NT2/D1 (cell line): ENCODE data around the gene KRTAP10-4.
"Not testable (repeated sequence)": the region's sequence is repeated elsewhere in the genome, so short reads cannot be mapped to it uniquely, and the experiment has no call there.

ENCODE experiments used
- DNase-seq: peaks from one replicate; pipeline ENCODE4 v3.0.0-alpha.2; 2011; ENCODE audit warnings: low read depth, low spot score
- H3K27me3 ChIP-seq: 2 replicates; pipeline ENCODE4 v1.6.0; 2011; ENCODE audit warnings: mild to moderate bottlenecking; ENCODE audit not compliant: insufficient read length, insufficient read depth
- H3K36me3 ChIP-seq: 2 replicates; pipeline ENCODE4 v1.6.1; 2011; ENCODE audit warnings: mild to moderate bottlenecking, low read length, mixed read lengths; ENCODE audit not compliant: insufficient read depth, insufficient read length
- H3K4me1 ChIP-seq: 2 replicates; pipeline ENCODE4 v1.5.1; 2011; ENCODE audit not compliant: insufficient read depth, insufficient read length
- H3K4me3 ChIP-seq: 2 replicates; pipeline ENCODE4 v1.5.1; 2011; ENCODE audit warnings: low read depth; ENCODE audit not compliant: insufficient read length
- H3K9ac ChIP-seq: 2 replicates; pipeline ENCODE4 v1.6.0; 2011; ENCODE audit warnings: low read depth; ENCODE audit not compliant: insufficient read length
- H3K9me3 ChIP-seq: 2 replicates; pipeline ENCODE4 v1.5.1; 2011; ENCODE audit warnings: mild to moderate bottlenecking, low read length; ENCODE audit not compliant: insufficient read depth
- SUZ12 ChIP-seq: IDR thresholded peaks from 2 replicates; pipeline ENCODE4 v1.6.1; 2011; ENCODE audit not compliant: insufficient read length, insufficient read depth; ENCODE audit errors: extremely low read depth
- YY1 ChIP-seq: IDR thresholded peaks from 2 replicates; pipeline ENCODE4 v1.6.1; 2011; ENCODE audit not compliant: insufficient read length, insufficient read depth
- ZNF274 ChIP-seq: IDR thresholded peaks from 2 replicates; pipeline ENCODE4 v1.6.1; 2011; ENCODE audit warnings: mild to moderate bottlenecking, low read depth, low read length

Gene KRTAP10-4

GRCh38 chr21:44601596-44602462, 28.3 kb downstream of the KRTAP10-4 start:
- Histone ChIP-seq H3K36me3 (no peaks in the 10 kb centered on the region), H3K4me3 (no peak overlapping the region), H3K9ac (no peak overlapping the region), H3K9me3 (peaks cover 13% of the 10 kb centered on the region), H3K27me3 (no peaks in the 10 kb centered on the region), H3K4me1 (no peaks in the 10 kb centered on the region)
- DNase-seq = no peak
- no peak for TF ChIP-seq ZNF274
- no peak for TF ChIP-seq SUZ12
- no peak for TF ChIP-seq YY1

- TF ChIP-seq ZNF274 = no peak
- no peak for TF ChIP-seq SUZ12
- TF ChIP-seq YY1 = no peak
- Histone ChIP-seq H3K4me1 (no peaks in the 10 kb centered on the region), H3K27me3 (no peaks in the 10 kb centered on the region), H3K36me3 (no peaks in the 10 kb centered on the region), H3K4me3 (no peak overlapping the region), H3K9ac (no peak overlapping the region), H3K9me3 (peaks cover 13% of the 10 kb centered on the region)
- no peak for DNase-seq
Measured at GRCh38 chr21:44602463-44602850, 28.9 kb downstream of the KRTAP10-4 start.

GRCh38 chr21:44603109-44603875, 29.8 kb downstream of the KRTAP10-4 start:
- Histone ChIP-seq H3K9ac (no peak overlapping the region), H3K9me3 (peaks cover 10% of the 10 kb centered on the region), H3K27me3 (no peaks in the 10 kb centered on the region), H3K36me3 (no peaks in the 10 kb centered on the region), H3K4me1 (no peaks in the 10 kb centered on the region), H3K4me3 (no peak overlapping the region)
- no peak for TF ChIP-seq YY1
- DNase-seq = no peak

GRCh38 chr21:44603911-44604310, 30.4 kb downstream of the KRTAP10-4 start:
- Histone ChIP-seq H3K27me3 (no peaks in the 10 kb centered on the region), H3K4me1 (no peaks in the 10 kb centered on the region), H3K9ac (no peak overlapping the region), H3K4me3 (no peak overlapping the region), H3K36me3 (no peaks in the 10 kb centered on the region), H3K9me3 (peaks cover 3% of the 10 kb centered on the region)
- TF ChIP-seq YY1 (no peak), SUZ12 (no peak), ZNF274 (no peak)
- no peak for DNase-seq

- Histone ChIP-seq H3K27me3 (no peaks in the 10 kb centered on the region), H3K9ac (no peak overlapping the region), H3K9me3 (peaks cover 20% of the 10 kb centered on the region), H3K4me3 (no peak overlapping the region), H3K4me1 (no peaks in the 10 kb centered on the region), H3K36me3 (no peaks in the 10 kb centered on the region)
- DNase-seq = no peak
- no peak for TF ChIP-seq SUZ12
- TF ChIP-seq ZNF274 = no peak
Measured at GRCh38 chr21:44606495-44606894, 33.0 kb downstream of the KRTAP10-4 start.

- no peak for DNase-seq
- Histone ChIP-seq H3K27me3 (no peaks in the 10 kb centered on the region), H3K4me3 (no peak overlapping the region), H3K9ac (no peak overlapping the region), H3K4me1 (peaks cover 2% of the 10 kb centered on the region), H3K36me3 (no peaks in the 10 kb centered on the region), H3K9me3 (peaks cover 20% of the 10 kb centered on the region)
- no peak for TF ChIP-seq SUZ12
- TF ChIP-seq ZNF274 = no peak
- no peak for TF ChIP-seq YY1
Measured at GRCh38 chr21:44609193-44609592, 35.7 kb downstream of the KRTAP10-4 start.

GRCh38 chr21:44610157-44610843, 36.8 kb downstream of the KRTAP10-4 start:
- not testable (repeated sequence) for DNase-seq, H3K9ac ChIP-seq, H3K4me1 ChIP-seq, H3K36me3 ChIP-seq, H3K27me3 ChIP-seq, H3K4me3 ChIP-seq
- H3K9me3 ChIP-seq = peaks cover 20% of the 10 kb centered on the region
